ENCODE data around the gene WNT9B. TPM values are rescaled to one million over a fixed set of nuclear protein-coding genes. Genes with fewer than 3 reads are reported as not detected.

Gene WNT9B
- total and polyA plus RNA-seq, 2 of the 13 experiments (the other 11 are each of a cell fraction or from before 2014, with no cell fraction given) = not detected

GRCh38 chr17:46922804-46923635 lies 71.6 kb downstream of the WNT9B start, which contains the start of gene GOSR2 (continued):
- TF ChIP-seq AHDC1 (CRISPR knock-in tag; IDR thresholded peaks at IDR 0.05; ENCODE audit: borderline replicate concordance) = no peak
- no peak for TF ChIP-seq CC2D1A (CRISPR knock-in tag; IDR thresholded peaks at IDR 0.05)
- TF ChIP-seq CHCHD3 (CRISPR knock-in tag; IDR thresholded peaks at IDR 0.05) = peak; percentile 89
- TF ChIP-seq HIVEP1 (CRISPR knock-in tag; IDR thresholded peaks at IDR 0.05) = peak; percentile 88; the same call in 1 of the 2 replicates
- TF ChIP-seq DMAP1 (CRISPR knock-in tag; IDR thresholded peaks at IDR 0.05) = peak; percentile 99
- peak; percentile 96; the same call in 1 of the 2 replicates for TF ChIP-seq ZNF569 (CRISPR knock-in tag; IDR thresholded peaks at IDR 0.05; ENCODE audit: borderline replicate concordance)
- TF ChIP-seq ZNF33A (CRISPR knock-in tag; IDR thresholded peaks at IDR 0.05; ENCODE audit: borderline replicate concordance) = no peak
- TF ChIP-seq ZNF546 (CRISPR knock-in tag; conservative IDR thresholded peaks at IDR 0.05) = peak; percentile 90; the same call in 1 of the 2 replicates
- TF ChIP-seq ZBTB33 (CRISPR knock-in tag; IDR thresholded peaks at IDR 0.05) = no peak; the same call in 1 of the 2 replicates
- TF ChIP-seq NFAT5 (CRISPR knock-in tag; IDR thresholded peaks at IDR 0.05) = peak; percentile 21; the same call in 1 of the 2 replicates
- peak; percentile 96 for TF ChIP-seq ZNF781 (CRISPR knock-in tag; IDR thresholded peaks at IDR 0.05; ENCODE audit: borderline replicate concordance, not compliant biosample characterization)
- TF ChIP-seq ZNF530 (CRISPR knock-in tag; IDR thresholded peaks at IDR 0.05; ENCODE audit: low read depth) = no peak; the same call in 1 of the 2 replicates
- peak; percentile 19; the same call in 1 of the 2 replicates for TF ChIP-seq SMC3 (IDR thresholded peaks at IDR 0.05; ENCODE audit: low read length)
- TF ChIP-seq HNRNPUL1 (IDR thresholded peaks at IDR 0.05; ENCODE audit: low read depth, low read length) = no peak
- TF ChIP-seq ETV5 (CRISPR knock-in tag; IDR thresholded peaks at IDR 0.05; ENCODE audit: borderline replicate concordance) = peak; percentile 95
